SK-N-SH (cell line): ENCODE measurements around the gene KIF15. TPM values are rescaled to one million over a fixed set of nuclear protein-coding genes. Genes with fewer than 3 reads are reported as not detected.

ENCODE experiments used
- CTCF ChIA-PET: fragments of 300-600, 350-600 bp; formaldehyde crosslinking; extraction: SDS; loops from one replicate; lab custom pipeline; 2021; lab: Yijun Ruan, JAX
- POLR2A ChIA-PET: fragments of 350-600 bp; sonication (Branson Sonifier 250); formaldehyde crosslinking; extraction: SDS; loops from one replicate; lab custom pipeline; 2020; ENCODE audit warnings: antibody characterized with exemption, inconsistent platforms; lab: Yijun Ruan, JAX
- DNase-seq: peaks from one replicate; pipeline ENCODE4 v3.0.0; 2012
- H2AFZ ChIP-seq: fragments of 200-600 bp; sonication (generic); 2 replicates; pipeline ENCODE4 v1.8.1; 2016; ENCODE audit warnings: antibody characterized with exemption, mild to moderate bottlenecking, low read depth
- H3F3A ChIP-seq: fragments of 200-600 bp; sonication (generic); replicated peaks from 2 replicates; pipeline ENCODE3; 2016; ENCODE audit warnings: antibody characterized with exemption, mild to moderate bottlenecking; ENCODE audit not compliant: insufficient read depth
- H3K27ac ChIP-seq, 2 experiments: fragments of 200-500 bp in 1 of 2; fragments of 200-600 bp in 1 of 2; sonication (Bioruptor generic) in 1 of 2; sonication (generic), shearing (Covaris generic) in 1 of 2; 2 replicates each; pipeline versions ENCODE4 v1.5.1 to v1.6.1; 2014 to 2016; ENCODE audit warnings: low read depth in 2 of 2, inconsistent platforms in 1 of 2, low read length in 1 of 2, mild to moderate bottlenecking in 1 of 2, mixed read lengths in 1 of 2
- H3K27me3 ChIP-seq: fragments of 200-600 bp; sonication (generic), shearing (Covaris generic); 2 replicates; pipeline ENCODE4 v1.6.1; 2016; ENCODE audit warnings: mixed run types; ENCODE audit not compliant: insufficient read depth
- H3K36me3 ChIP-seq, 2 experiments: fragments of 200-500 bp in 1 of 2; fragments of 200-600 bp in 1 of 2; sonication (Bioruptor generic) in 1 of 2; sonication (generic) in 1 of 2; replicated peaks in 1 of 2; 2 replicates each; pipeline versions ENCODE3 to v1.5.1; 2014 to 2016; ENCODE audit warnings: low read length in 1 of 2, mild to moderate bottlenecking in 1 of 2; ENCODE audit not compliant: insufficient read depth in 2 of 2, control insufficient read depth in 1 of 2
- H3K4me1 ChIP-seq, 2 experiments: fragments of 200-500 bp in 1 of 2; fragments of 200-600 bp in 1 of 2; sonication (Bioruptor generic) in 1 of 2; sonication (generic), shearing (Covaris generic) in 1 of 2; 2 replicates each; pipeline versions ENCODE4 v1.5.1 to v1.6.1; 2014 to 2016; ENCODE audit warnings: low read depth in 1 of 2, low read length in 1 of 2, mixed run types in 1 of 2; ENCODE audit not compliant: insufficient read depth in 2 of 2, control insufficient read depth in 1 of 2
- H3K4me2 ChIP-seq: fragments of 200-600 bp; sonication (generic), shearing (Covaris generic); 2 replicates; pipeline ENCODE4 v1.6.1; 2017; ENCODE audit warnings: mixed run types
- H3K4me3 ChIP-seq, 2 experiments: fragments of 200-500 bp in 1 of 2; fragments of 200-600 bp in 1 of 2; sonication (Bioruptor generic) in 1 of 2; sonication (generic), shearing (Covaris generic) in 1 of 2; 2 replicates each; pipeline versions ENCODE4 v1.5.1 to v1.8.1; 2014 to 2016; ENCODE audit warnings: low read depth in 2 of 2, inconsistent platforms in 1 of 2, low read length in 1 of 2, mild to moderate bottlenecking in 1 of 2, mixed read lengths in 1 of 2, moderate library complexity in 1 of 2
- H3K79me2 ChIP-seq: fragments of 200-600 bp; sonication (generic); 2 replicates; pipeline ENCODE4 v1.8.1; 2017; ENCODE audit warnings: mild to moderate bottlenecking; ENCODE audit not compliant: insufficient read depth
- H3K9ac ChIP-seq: fragments of 200-600 bp; sonication (generic); 2 replicates; pipeline ENCODE4 v1.6.1; 2017; ENCODE audit warnings: mixed run types
- H3K9me2 ChIP-seq: fragments of 200-600 bp; sonication (generic); 2 replicates; pipeline ENCODE4 v1.6.1; 2017; ENCODE audit warnings: mixed run types
- H3K9me3 ChIP-seq: fragments of 200-600 bp; sonication (generic); 2 replicates; pipeline ENCODE4 v1.6.1; 2017; ENCODE audit warnings: mixed run types, mild to moderate bottlenecking, moderate library complexity
- H4K20me1 ChIP-seq: fragments of 200-600 bp; sonication (generic); 2 replicates; pipeline ENCODE4 v1.6.1; 2017; ENCODE audit warnings: mild to moderate bottlenecking, mixed run types; ENCODE audit not compliant: insufficient read depth
- CHD2 ChIP-seq: fragments of 150-350 bp; IDR thresholded peaks from 2 replicates; pipeline ENCODE4 v1.6.1; 2018; ENCODE audit warnings: low read length; ENCODE audit not compliant: partially characterized antibody
- ELF1 ChIP-seq: IDR thresholded peaks from 2 replicates; pipeline ENCODE4 v1.4.0; 2012
- EP300 ChIP-seq, 2 experiments: IDR thresholded peaks; 2 replicates each; pipeline versions ENCODE4 v1.4.0 to v1.6.1; 2012; ENCODE audit warnings: borderline replicate concordance in 1 of 2, low read depth in 1 of 2, low read length in 1 of 2
- EZH2phosphoT487 ChIP-seq: fragments of 200-600 bp; sonication (generic); IDR thresholded peaks from 2 replicates; pipeline ENCODE4 v1.6.1; 2017; ENCODE audit warnings: low read depth, mixed run types, mild to moderate bottlenecking, antibody characterized with exemption, moderate library complexity, borderline replicate concordance
- FOXJ3 ChIP-seq: sonication (generic); formaldehyde crosslinking; IDR thresholded peaks from 2 replicates; pipeline ENCODE4 v1.5.1; 2020; ENCODE audit warnings: mild to moderate bottlenecking, missing genetic modification reagents
- MEF2A ChIP-seq: IDR thresholded peaks from 2 replicates; pipeline ENCODE4 v1.4.0; 2012; ENCODE audit warnings: low read depth, borderline replicate concordance
- MXI1 ChIP-seq: IDR thresholded peaks from 2 replicates; pipeline ENCODE4 v1.6.1; 2012; ENCODE audit warnings: mild to moderate bottlenecking, low read depth, low read length, improper control_type of control experiment
- RFX5 ChIP-seq: IDR thresholded peaks from 2 replicates; pipeline ENCODE4 v1.6.1; 2012; ENCODE audit warnings: mild to moderate bottlenecking, improper control_type of control experiment, low read length
- TAF1 ChIP-seq: IDR thresholded peaks from 2 replicates; pipeline ENCODE4 v1.6.1; 2012; ENCODE audit warnings: low read depth, mild to moderate bottlenecking, low read length, moderate library complexity, borderline replicate concordance
- WGBS: methylation state at CpG from one replicate; pipeline ENCODE4 v1.1.6; 2017; ENCODE audit warnings: low lambda C conversion rate; 5-methylcytosine and 5-hydroxymethylcytosine counted together
- polyA plus RNA-seq, 3 experiments: library from polyadenylated mRNA; depleted of rRNA; stranded (reverse); fragments of >200 nt; gene quantifications; 2 replicates each; pipeline ENCODE4 v1.2.3, GENCODE V29; 2012
- TF ChIP-seq, protein P1 (sequence below): fragments of 150-350 bp; IDR thresholded peaks from 2 replicates; pipeline ENCODE4 v1.6.1; 2016; ENCODE audit warnings: mild to moderate bottlenecking, low read depth, low read length
- TF ChIP-seq, protein P2 (sequence below): fragments of 200-600 bp; sonication (generic); IDR thresholded peaks from 2 replicates; pipeline ENCODE4 v1.6.1; 2017; ENCODE audit warnings: antibody characterized with exemption, mild to moderate bottlenecking, moderate library complexity
- TF ChIP-seq, protein P3 (sequence below): IDR thresholded peaks from 2 replicates; pipeline ENCODE4 v1.4.0; 2012; ENCODE audit warnings: low read depth
- TF ChIP-seq, protein P4 (sequence below): fragments of 150-350 bp; IDR thresholded peaks from 2 replicates; pipeline ENCODE4 v1.6.1; 2017; ENCODE audit warnings: antibody characterized with exemption, low read length, low read depth, borderline replicate concordance

The KIF15 gene
- polyA plus RNA-seq, 1 of the 3 experiments (the other 2 are of a cell fraction): 2.3 TPM

DNA sequence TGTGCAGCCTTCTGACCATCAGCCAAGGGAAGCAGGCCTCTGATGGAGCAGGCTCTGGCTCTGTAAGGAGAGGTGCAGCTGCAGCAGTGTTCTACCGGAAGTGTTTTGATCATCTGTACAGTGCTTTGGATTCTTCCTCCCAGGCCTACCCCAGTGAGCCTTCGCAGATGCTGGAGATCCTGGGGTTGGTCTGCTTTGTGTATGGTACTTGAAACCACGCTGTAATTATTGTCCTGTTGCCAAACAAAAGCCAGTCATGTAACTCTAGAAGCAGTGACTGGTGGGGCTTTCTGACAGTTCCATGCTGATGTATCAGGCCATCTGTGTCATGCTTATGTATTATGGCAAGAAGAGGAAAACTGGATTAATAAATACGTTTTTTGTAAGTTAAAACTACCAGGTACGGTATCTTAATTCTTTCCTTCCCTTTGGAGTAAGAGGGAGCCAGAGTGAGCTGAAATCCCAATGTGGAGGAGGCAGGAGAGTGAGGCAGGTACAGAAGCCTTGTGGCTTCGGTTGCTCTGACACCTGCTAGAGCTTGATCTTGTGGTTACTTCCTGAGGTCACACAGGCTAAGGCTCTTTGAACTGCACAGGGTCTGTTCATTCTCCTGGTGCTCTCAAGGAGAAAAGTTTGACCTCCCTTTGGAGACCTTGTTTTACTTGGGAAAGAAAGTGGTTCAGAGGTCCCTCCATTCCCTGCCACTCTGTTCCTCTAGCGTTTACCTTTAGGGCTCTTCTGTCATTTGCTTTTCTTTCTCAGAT lies 103.9 kb downstream of the KIF15 start:
- TF ChIP-seq, protein P1, sequence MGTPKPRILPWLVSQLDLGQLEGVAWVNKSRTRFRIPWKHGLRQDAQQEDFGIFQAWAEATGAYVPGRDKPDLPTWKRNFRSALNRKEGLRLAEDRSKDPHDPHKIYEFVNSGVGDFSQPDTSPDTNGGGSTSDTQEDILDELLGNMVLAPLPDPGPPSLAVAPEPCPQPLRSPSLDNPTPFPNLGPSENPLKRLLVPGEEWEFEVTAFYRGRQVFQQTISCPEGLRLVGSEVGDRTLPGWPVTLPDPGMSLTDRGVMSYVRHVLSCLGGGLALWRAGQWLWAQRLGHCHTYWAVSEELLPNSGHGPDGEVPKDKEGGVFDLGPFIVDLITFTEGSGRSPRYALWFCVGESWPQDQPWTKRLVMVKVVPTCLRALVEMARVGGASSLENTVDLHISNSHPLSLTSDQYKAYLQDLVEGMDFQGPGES: no peak
- no peak for TF ChIP-seq ELF1
- TF ChIP-seq EP300 (IDR thresholded peaks at IDR 0.05; ENCODE audit: borderline replicate concordance in 1 of 2, low read depth in 1 of 2, low read length in 1 of 2): no peak
- TF ChIP-seq TAF1: no peak
- no peak for TF ChIP-seq FOXJ3 (CRISPR knock-in tag)
- TF ChIP-seq, protein P2, sequence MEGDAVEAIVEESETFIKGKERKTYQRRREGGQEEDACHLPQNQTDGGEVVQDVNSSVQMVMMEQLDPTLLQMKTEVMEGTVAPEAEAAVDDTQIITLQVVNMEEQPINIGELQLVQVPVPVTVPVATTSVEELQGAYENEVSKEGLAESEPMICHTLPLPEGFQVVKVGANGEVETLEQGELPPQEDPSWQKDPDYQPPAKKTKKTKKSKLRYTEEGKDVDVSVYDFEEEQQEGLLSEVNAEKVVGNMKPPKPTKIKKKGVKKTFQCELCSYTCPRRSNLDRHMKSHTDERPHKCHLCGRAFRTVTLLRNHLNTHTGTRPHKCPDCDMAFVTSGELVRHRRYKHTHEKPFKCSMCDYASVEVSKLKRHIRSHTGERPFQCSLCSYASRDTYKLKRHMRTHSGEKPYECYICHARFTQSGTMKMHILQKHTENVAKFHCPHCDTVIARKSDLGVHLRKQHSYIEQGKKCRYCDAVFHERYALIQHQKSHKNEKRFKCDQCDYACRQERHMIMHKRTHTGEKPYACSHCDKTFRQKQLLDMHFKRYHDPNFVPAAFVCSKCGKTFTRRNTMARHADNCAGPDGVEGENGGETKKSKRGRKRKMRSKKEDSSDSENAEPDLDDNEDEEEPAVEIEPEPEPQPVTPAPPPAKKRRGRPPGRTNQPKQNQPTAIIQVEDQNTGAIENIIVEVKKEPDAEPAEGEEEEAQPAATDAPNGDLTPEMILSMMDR: no peak
- TF ChIP-seq, protein P3, sequence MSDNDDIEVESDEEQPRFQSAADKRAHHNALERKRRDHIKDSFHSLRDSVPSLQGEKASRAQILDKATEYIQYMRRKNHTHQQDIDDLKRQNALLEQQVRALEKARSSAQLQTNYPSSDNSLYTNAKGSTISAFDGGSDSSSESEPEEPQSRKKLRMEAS: no peak
- no peak for TF ChIP-seq MEF2A
- no peak for TF ChIP-seq CHD2
- Histone ChIP-seq H3K9me2 (no peaks in the 10 kb centered on the region), H3K36me3 (peaks cover 4% of the 10 kb centered on the region in 2 experiments), H3K27me3 (no peaks in the 10 kb centered on the region), H3K79me2 (no peaks in the 10 kb centered on the region), H3K9me3 (no peaks in the 10 kb centered on the region), H3K4me3 (no peak overlapping the region), H3K9ac (no peak overlapping the region), H4K20me1 (no peaks in the 10 kb centered on the region), H3K4me2 (no peak overlapping the region), H2AFZ (no peak overlapping the region), H3K4me1 (peaks cover 5 to 7% of the 10 kb centered on the region in 2 experiments; a peak in 2 of 4 replicates), H3F3A (peaks cover 3% of the 10 kb centered on the region), H3K27ac (no peak overlapping the region)
- CTCF ChIA-PET: no interaction called here
- POLR2A ChIA-PET: no interaction called here
- no peak for DNase-seq
- WGBS: 83% methylated on average over 7 of the region's 7 CpGs

DNA sequence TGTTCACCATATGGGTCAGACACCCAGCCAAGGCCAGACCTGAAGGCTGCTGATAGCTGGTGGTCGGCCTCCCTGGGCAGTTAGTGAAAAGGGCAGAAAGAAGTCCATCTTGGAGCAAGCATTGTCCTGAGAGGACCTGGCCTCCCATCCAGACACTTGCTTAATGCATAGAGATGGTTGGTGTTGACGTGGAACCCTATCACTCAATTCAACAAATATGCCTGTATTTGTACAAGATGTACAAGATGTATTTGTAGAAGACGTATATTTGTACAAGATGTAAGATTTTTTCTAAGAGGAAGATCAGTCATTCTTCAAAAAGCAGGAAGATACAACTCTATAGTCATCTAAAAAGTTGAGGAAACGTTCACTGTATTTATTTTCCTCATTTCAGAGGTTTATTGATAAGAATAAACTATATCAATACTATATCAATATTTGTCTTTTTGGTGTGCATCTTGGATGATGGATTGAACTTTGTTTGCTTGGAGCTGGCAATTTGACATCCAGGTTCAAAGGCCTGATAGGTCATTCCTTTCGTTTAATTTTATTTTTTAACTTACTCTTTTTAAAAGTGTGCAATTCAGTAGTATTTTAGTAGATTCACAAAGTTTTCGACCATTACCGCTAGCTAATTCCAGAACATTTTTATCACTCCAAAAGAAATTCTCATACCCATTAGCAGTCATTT lies 106.0 kb downstream of the KIF15 start:
- WGBS: 96% methylated on average over 7 of the region's 7 CpGs
- POLR2A ChIA-PET: no interaction called here
- Histone ChIP-seq H3K4me3 (no peak overlapping the region), H3K9me3 (no peaks in the 10 kb centered on the region), H4K20me1 (no peaks in the 10 kb centered on the region), H3K4me2 (no peak overlapping the region), H2AFZ (no peak overlapping the region), H3K79me2 (no peaks in the 10 kb centered on the region), H3K27ac (no peak overlapping the region), H3K4me1 (peaks cover 3 to 4% of the 10 kb centered on the region in 2 experiments; a peak in 2 of 4 replicates), H3K9me2 (no peaks in the 10 kb centered on the region), H3K9ac (no peak overlapping the region), H3F3A (no peaks in the 10 kb centered on the region), H3K36me3 (peaks cover 4% of the 10 kb centered on the region in 2 experiments), H3K27me3 (no peaks in the 10 kb centered on the region)
- DNase-seq: no peak
- CTCF ChIA-PET: interaction anchor here (1.1 to 1.2 kb wide), 2 partner anchors 17 to 47 kb away, joined by 3 read pairs; no protein-coding TSS in a partner anchor
- TF ChIP-seq TAF1 (no peak), MXI1 (no peak), EZH2phosphoT487 (no peak), RFX5 (no peak)
- TF ChIP-seq, protein P4, sequence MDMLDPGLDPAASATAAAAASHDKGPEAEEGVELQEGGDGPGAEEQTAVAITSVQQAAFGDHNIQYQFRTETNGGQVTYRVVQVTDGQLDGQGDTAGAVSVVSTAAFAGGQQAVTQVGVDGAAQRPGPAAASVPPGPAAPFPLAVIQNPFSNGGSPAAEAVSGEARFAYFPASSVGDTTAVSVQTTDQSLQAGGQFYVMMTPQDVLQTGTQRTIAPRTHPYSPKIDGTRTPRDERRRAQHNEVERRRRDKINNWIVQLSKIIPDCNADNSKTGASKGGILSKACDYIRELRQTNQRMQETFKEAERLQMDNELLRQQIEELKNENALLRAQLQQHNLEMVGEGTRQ: no peak
- TF ChIP-seq, protein P2: no peak
- TF ChIP-seq, protein P1: no peak
